ENCODE results near the gene TCF7L1. TPM values are rescaled to one million over a fixed set of nuclear protein-coding genes. Genes with fewer than 3 reads are reported as not detected.
A peak's percentile ranks its signal among the peaks of the same experiment; 100 is the strongest.
"Not testable (repeated sequence)": the region's sequence is repeated elsewhere in the genome, so short reads cannot be mapped to it uniquely, and the experiment has no call there.

The TCF7L1 gene
- total and polyA plus RNA-seq, 2 of the 13 experiments (the other 11 are each of a cell fraction or from before 2014, with no cell fraction given): 0.04 to 0.15 TPM

GRCh38 chr2:85120363-85120762 is 12.8 kb upstream of the TCF7L1 start:
- H3K27me3 ChIP-seq (ENCODE audit: control insufficient read depth in 1 of 2, insufficient read depth in 2 of 2, low read length in 2 of 2): no peaks in the 10 kb centered on the region
- H3K27ac ChIP-seq (ENCODE audit: extremely low read length, insufficient read depth, low read length): no peak overlapping the region
- H3K4me1 ChIP-seq (ENCODE audit: insufficient read depth, low read length): no peaks in the 10 kb centered on the region
- no peaks in the 10 kb centered on the region for H3K9me3 ChIP-seq (ENCODE audit: low read length)
- H3K36me3 ChIP-seq (replicated peaks in 1 of 2; ENCODE audit: control insufficient read depth in 1 of 2, insufficient read depth in 2 of 2, low read length in 2 of 2): no peaks in the 10 kb centered on the region
- H2AFZ ChIP-seq (ENCODE audit: low read length): no peak overlapping the region
- ATAC-seq (no peak), DNase-seq (ENCODE audit: low spot score) (no peak), FAIRE-seq (no peak)
- H3K4me2 ChIP-seq (ENCODE audit: low read depth, low read length): no peak overlapping the region
- in situ Hi-C loops (cut with HindIII; ENCODE audit: extremely low pct_ligation_motif_present, low pct_unique_long_range_greater_than_20kb) (no loop called here), intact Hi-C loops (cut with micrococcal nuclease; ENCODE audit: unreplicated experiment) (no loop called here)
- H4K20me1 ChIP-seq (ENCODE audit: insufficient read depth, low read length): no peaks in the 10 kb centered on the region
- no peak overlapping the region for H3K9ac ChIP-seq (ENCODE audit: insufficient read depth, low read depth, low read length)
- no TSS peak for BruUV-seq (replicated peaks)
- TF ChIP-seq NFE2L2 (IDR thresholded peaks at IDR 0.05; ENCODE audit: low read length): peak; percentile 36; the same call in 1 of the 2 replicates
- no peak for TF ChIP-seq ZBTB39 (CRISPR knock-in tag; IDR thresholded peaks at IDR 0.05)
- no peak for TF ChIP-seq FOSL1 (CRISPR knock-in tag; IDR thresholded peaks at IDR 0.05; ENCODE audit: borderline replicate concordance)
- no peak for TF ChIP-seq ZKSCAN8 (CRISPR knock-in tag; IDR thresholded peaks at IDR 0.05; ENCODE audit: borderline replicate concordance)
- TF ChIP-seq SP140L (CRISPR knock-in tag; IDR thresholded peaks at IDR 0.05; ENCODE audit: borderline replicate concordance): no peak
- TF ChIP-seq RNF2 (conservative IDR thresholded peaks at IDR 0.05; ENCODE audit: low read depth): no peak
- TF ChIP-seq SAP130 (CRISPR knock-in tag; IDR thresholded peaks at IDR 0.05; ENCODE audit: low read depth): no peak
- 1% methylated on average over 1 of the region's 1 CpG for WGBS (ENCODE audit: low lambda C conversion rate)
- no peak overlapping the region for H3K4me3 ChIP-seq (replicated peaks in 1 of 3; ENCODE audit: insufficient read depth in 1 of 3, low read depth in 2 of 3, low read length in 3 of 3)
- ChIA-PET POLR2A (no interaction called here), CTCF (ENCODE audit: low intra/inter-chr PET ratio, low total read pairs) (no interaction called here)
- H3K79me2 ChIP-seq (ENCODE audit: insufficient read depth, low read length): no peaks in the 10 kb centered on the region

GRCh38 chr2:85126462-85126861 is 6.7 kb upstream of the TCF7L1 start:
- 0 out of 5 replicates have a peak, but pooled peaks cover 0 to 12% of the 10 kb centered on the region in 2 experiments for H3K27me3 ChIP-seq (ENCODE audit: control insufficient read depth in 1 of 2, insufficient read depth in 2 of 2, low read length in 2 of 2)
- H3K27ac ChIP-seq (ENCODE audit: extremely low read length, insufficient read depth, low read length); BruUV-seq (replicated peaks); H3K79me2 ChIP-seq (ENCODE audit: insufficient read depth, low read length); DNase-seq (ENCODE audit: low spot score); H3K4me1 ChIP-seq (ENCODE audit: insufficient read depth, low read length); intact Hi-C loops (cut with micrococcal nuclease; ENCODE audit: unreplicated experiment); CTCF ChIA-PET (ENCODE audit: low intra/inter-chr PET ratio, low total read pairs); H4K20me1 ChIP-seq (ENCODE audit: insufficient read depth, low read length); H2AFZ ChIP-seq (ENCODE audit: low read length); ATAC-seq; H3K9me3 ChIP-seq (ENCODE audit: low read length); H3K4me2 ChIP-seq (ENCODE audit: low read depth, low read length); H3K36me3 ChIP-seq (replicated peaks in 1 of 2; ENCODE audit: control insufficient read depth in 1 of 2, insufficient read depth in 2 of 2, low read length in 2 of 2); FAIRE-seq; in situ Hi-C loops (cut with HindIII; ENCODE audit: extremely low pct_ligation_motif_present, low pct_unique_long_range_greater_than_20kb); POLR2A ChIA-PET; H3K9ac ChIP-seq (ENCODE audit: insufficient read depth, low read depth, low read length); H3K4me3 ChIP-seq (replicated peaks in 1 of 3; ENCODE audit: insufficient read depth in 1 of 3, low read depth in 2 of 3, low read length in 3 of 3): not testable (repeated sequence)
- 24% methylated on average over 5 of the region's 5 CpGs for WGBS (ENCODE audit: low lambda C conversion rate)

Data from HepG2 (cell line).